HCT116 (cell line): ENCODE data around the gene STPG1.

Experiments used
- CEBPB ChIP-seq: IDR thresholded peaks from 2 replicates; pipeline ENCODE4 v1.6.1; 2012; ENCODE audit warnings: low read depth
- CTCF ChIP-seq, 3 experiments: fragments of 200-600 bp in 1 of 3; sonication (generic) in 1 of 3; IDR thresholded peaks in 2 of 3; conservative IDR thresholded peaks in 1 of 3; 2 replicates each; pipeline ENCODE4 v1.5.1; 2012 to 2017; ENCODE audit warnings: low read depth in 2 of 3, low read length in 2 of 3, antibody characterized with exemption in 1 of 3, borderline replicate concordance in 1 of 3, control low read depth in 1 of 3, mild to moderate bottlenecking in 1 of 3, mixed read lengths in 1 of 3, mixed run types in 1 of 3, moderate library complexity in 1 of 3; ENCODE audit not compliant: insufficient read depth in 1 of 3
- EZH2 ChIP-seq: fragments of 200-600 bp; sonication (generic); IDR thresholded peaks from 2 replicates; pipeline ENCODE4 v1.6.1; 2017; ENCODE audit warnings: antibody characterized with exemption, mixed run types
- EZH2phosphoT487 ChIP-seq: fragments of 200-600 bp; IDR thresholded peaks from 2 replicates; pipeline ENCODE4 v1.6.1; 2018; ENCODE audit warnings: antibody characterized with exemption, borderline replicate concordance
- MAX ChIP-seq: IDR thresholded peaks from 2 replicates; pipeline ENCODE4 v1.6.1; 2012
- POLR2A ChIP-seq: IDR thresholded peaks from 2 replicates; pipeline ENCODE4 v1.7.0; 2011; ENCODE audit warnings: borderline replicate concordance; ENCODE audit not compliant: insufficient read depth, insufficient read length; ENCODE audit errors: extremely low read depth
- POLR2AphosphoS5 ChIP-seq: IDR thresholded peaks from 2 replicates; pipeline ENCODE4 v1.6.1; 2011; ENCODE audit warnings: mild to moderate bottlenecking, low read depth, low read length, moderate library complexity
- REST ChIP-seq: IDR thresholded peaks from 2 replicates; pipeline ENCODE4 v1.6.1; 2012; ENCODE audit warnings: low read depth
- TCF7L2 ChIP-seq: IDR thresholded peaks from 2 replicates; pipeline ENCODE4 v1.7.0; 2011; ENCODE audit warnings: borderline replicate concordance, inconsistent platforms; ENCODE audit not compliant: insufficient read depth, insufficient read length; ENCODE audit errors: extremely low read depth
- ZNF274 ChIP-seq: fragments of 200-500 bp; sonication (Bioruptor generic); IDR thresholded peaks from 2 replicates; pipeline ENCODE4 v1.6.1; 2014; ENCODE audit warnings: mild to moderate bottlenecking, low read depth, low read length, inconsistent platforms

GRCh38 chr1:24347159-24347934 is 66.2 kb downstream of the STPG1 start:
- TF ChIP-seq POLR2A (no peak), ZNF274 (no peak), CTCF (IDR thresholded peaks at IDR 0.05 in 2 of 3, conservative IDR thresholded peaks at IDR 0.05 in 1 of 3; ENCODE audit: borderline replicate concordance in 1 of 3, insufficient read depth in 1 of 3, low read depth in 2 of 3, low read length in 2 of 3) (no peak), CEBPB (no peak), POLR2AphosphoS5 (no peak), EZH2phosphoT487 (no peak), MAX (no peak), REST (no peak), TCF7L2 (no peak), EZH2 (no peak)
